ENCODE measurements around the gene POP5.

- TF ChIP-seq CTCF (IDR thresholded peaks at IDR 0.05; ENCODE audit: insufficient read depth, low read length, poor library complexity, severe bottlenecking): no peak
- TF ChIP-seq EZH2phosphoT487 (conservative IDR thresholded peaks at IDR 0.05; ENCODE audit: low read length): no peak
These were observed 9.9 kb downstream of the POP5 start for GRCh38 chr12:120571299-120571698.

All from SU-DHL-6 (cell line).